HUES48 (cell line): ENCODE results near the gene B4GALT2.

Source experiments
- H3K27ac ChIP-seq: one replicate; pipeline ENCODE4 v1.7.0; 2013; ENCODE audit warnings: low read depth, low read length, inconsistent platforms
- H3K27me3 ChIP-seq: 2 replicates; pipeline ENCODE4 v1.6.1; 2013; ENCODE audit warnings: mild to moderate bottlenecking, low read length; ENCODE audit not compliant: control insufficient read depth, insufficient read depth
- H3K36me3 ChIP-seq: 2 replicates; pipeline ENCODE4 v1.6.1; 2013; ENCODE audit warnings: low read length; ENCODE audit not compliant: control insufficient read depth, insufficient read depth
- H3K4me1 ChIP-seq: 2 replicates; pipeline ENCODE4 v1.6.1; 2013; ENCODE audit warnings: mild to moderate bottlenecking, low read length; ENCODE audit not compliant: control insufficient read depth, insufficient read depth
- H3K4me3 ChIP-seq: 2 replicates; pipeline ENCODE4 v1.5.1; 2013; ENCODE audit warnings: mild to moderate bottlenecking, low read depth, low read length
- H3K9ac ChIP-seq: 2 replicates; pipeline ENCODE4 v1.6.1; 2013; ENCODE audit warnings: mild to moderate bottlenecking, low read depth, low read length, moderate library complexity
- H3K9me3 ChIP-seq: 2 replicates; pipeline ENCODE4 v1.6.1; 2013; ENCODE audit warnings: low read length; ENCODE audit not compliant: control insufficient read depth, insufficient read depth

The B4GALT2 gene

DNA sequence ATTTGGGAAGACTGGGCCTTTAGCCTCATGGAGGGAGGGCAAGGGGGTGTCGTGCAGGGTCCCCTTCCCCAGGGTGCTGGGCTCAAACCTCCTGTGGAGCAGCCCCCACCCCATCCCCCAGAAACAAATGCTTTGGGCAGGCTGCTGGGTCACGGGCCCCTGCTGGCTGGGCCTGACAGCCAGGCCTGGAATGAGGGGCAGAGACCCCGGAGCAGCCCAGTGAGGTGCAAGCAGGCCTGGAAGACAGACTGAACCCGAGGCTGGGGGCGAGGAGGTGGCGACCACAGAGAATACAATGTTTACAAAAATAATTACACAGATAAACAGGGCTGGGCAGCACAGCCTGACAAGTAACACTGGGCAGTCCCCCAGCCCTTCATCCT is 17.7 kb downstream of the B4GALT2 start:
- Histone ChIP-seq H3K9me3 (no peaks in the 10 kb centered on the region), H3K36me3 (peaks cover 24% of the 10 kb centered on the region), H3K27ac (no peak overlapping the region), H3K9ac (no peak overlapping the region), H3K27me3 (peaks cover 3% of the 10 kb centered on the region; the same call in 1 of the 2 replicates), H3K4me1 (0 out of 2 replicates have a peak, but pooled peaks cover 5% of the 10 kb centered on the region), H3K4me3 (no peak overlapping the region)

DNA sequence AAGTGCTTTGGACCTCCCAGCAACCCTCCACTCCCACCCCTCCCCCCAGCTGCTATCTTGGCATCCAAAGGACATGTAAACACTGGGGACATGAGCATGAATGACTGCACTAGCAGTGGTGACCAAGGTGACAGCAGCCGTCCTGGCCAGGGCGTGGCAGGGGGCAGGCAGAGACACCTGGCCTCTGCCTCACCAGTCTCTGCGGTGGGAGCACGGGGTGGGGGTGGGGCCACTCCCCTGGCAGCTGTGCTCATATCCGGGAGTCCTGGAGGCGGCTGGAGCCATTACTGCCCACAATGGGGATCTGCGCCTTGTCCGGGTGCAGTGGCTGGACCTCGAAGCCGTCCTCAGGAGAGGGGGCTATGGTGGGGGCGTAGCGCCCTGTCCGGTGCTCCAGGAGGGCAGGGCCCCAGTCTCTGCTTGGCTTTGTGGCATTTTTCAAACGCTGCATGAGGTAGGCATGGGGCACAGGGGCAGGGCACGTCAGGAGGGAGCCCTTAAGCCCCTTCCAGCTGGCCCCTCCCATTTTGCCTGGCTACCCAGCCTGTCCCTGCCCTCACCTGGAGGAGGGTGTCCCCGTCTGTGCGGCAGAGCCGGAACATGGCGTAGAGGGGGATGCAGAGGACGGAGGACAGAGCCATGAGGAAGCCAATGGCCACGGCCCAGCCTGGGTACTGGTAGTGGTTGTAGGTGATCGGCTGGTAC is 18.4 kb downstream of the B4GALT2 start:
- peaks cover 3% of the 10 kb centered on the region; the same call in 1 of the 2 replicates for H3K27me3 ChIP-seq
- no peak overlapping the region for H3K4me3 ChIP-seq
- H3K9me3 ChIP-seq = no peaks in the 10 kb centered on the region
- H3K27ac ChIP-seq = no peak overlapping the region
- no peak overlapping the region for H3K9ac ChIP-seq
- peaks cover 29% of the 10 kb centered on the region for H3K36me3 ChIP-seq
- H3K4me1 ChIP-seq = 0 out of 2 replicates have a peak, but pooled peaks cover 2% of the 10 kb centered on the region

GRCh38 chr1:43998000-43998378 is 19.0 kb downstream of the B4GALT2 start:
- Histone ChIP-seq H3K9me3 (no peaks in the 10 kb centered on the region), H3K36me3 (peaks cover 30% of the 10 kb centered on the region), H3K4me3 (no peak overlapping the region), H3K27me3 (no peaks in the 10 kb centered on the region), H3K4me1 (no peaks in the 10 kb centered on the region), H3K27ac (no peak overlapping the region), H3K9ac (no peak overlapping the region)

DNA sequence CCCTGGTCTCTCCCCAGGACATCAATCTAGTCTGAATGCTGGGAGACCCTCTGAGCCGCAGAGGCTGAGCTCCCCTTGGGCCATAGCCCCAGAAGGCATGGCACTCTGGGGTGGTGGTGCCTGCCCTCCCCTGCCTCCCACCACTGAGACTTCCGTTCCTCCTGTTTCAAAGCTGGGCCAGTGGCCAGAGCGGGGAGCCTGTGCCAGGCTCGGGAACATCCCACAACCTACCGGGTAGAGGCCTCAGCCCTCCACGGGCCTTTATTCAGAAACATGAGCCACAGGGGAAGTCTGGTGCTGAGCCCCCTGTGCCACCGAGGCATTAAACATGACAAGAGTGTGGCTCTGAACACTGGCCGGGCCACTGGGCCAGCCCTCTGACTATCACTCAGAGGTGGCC is 20.4 kb downstream of the B4GALT2 start:
- Histone ChIP-seq H3K9ac (no peak overlapping the region), H3K27ac (no peak overlapping the region), H3K27me3 (no peaks in the 10 kb centered on the region), H3K4me1 (no peaks in the 10 kb centered on the region), H3K4me3 (no peak overlapping the region), H3K36me3 (peaks cover 30% of the 10 kb centered on the region), H3K9me3 (no peaks in the 10 kb centered on the region)

DNA sequence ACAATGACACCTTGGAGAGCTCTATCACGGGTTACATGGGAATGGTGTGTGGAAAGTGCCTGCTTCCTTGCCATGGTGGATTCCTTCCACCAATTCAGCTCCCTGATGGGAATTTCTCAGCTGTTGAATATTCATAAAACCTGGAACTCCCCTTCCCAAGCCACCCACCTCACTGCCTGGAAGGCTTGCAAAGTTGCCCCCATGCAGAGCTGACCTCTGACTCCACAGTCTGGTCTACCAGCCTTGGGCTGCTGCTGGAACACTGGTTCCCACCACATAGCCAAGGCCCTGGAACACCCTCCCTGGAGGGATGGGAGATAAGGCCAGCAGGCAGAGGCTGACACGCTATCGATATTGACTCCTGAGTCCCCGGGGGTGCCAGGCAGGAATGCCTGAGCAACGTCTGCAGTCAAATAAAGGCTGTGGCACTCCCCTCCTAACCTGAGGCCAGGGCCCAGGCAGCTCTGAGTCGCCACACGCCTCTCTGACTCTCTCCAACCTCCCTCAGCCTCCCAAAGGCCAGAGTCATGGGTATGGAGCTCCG is 21.2 kb downstream of the B4GALT2 start:
- Histone ChIP-seq H3K4me3 (no peak overlapping the region), H3K9ac (no peak overlapping the region), H3K4me1 (no peaks in the 10 kb centered on the region), H3K27me3 (no peaks in the 10 kb centered on the region), H3K36me3 (peaks cover 30% of the 10 kb centered on the region), H3K9me3 (no peaks in the 10 kb centered on the region), H3K27ac (no peak overlapping the region)

DNA sequence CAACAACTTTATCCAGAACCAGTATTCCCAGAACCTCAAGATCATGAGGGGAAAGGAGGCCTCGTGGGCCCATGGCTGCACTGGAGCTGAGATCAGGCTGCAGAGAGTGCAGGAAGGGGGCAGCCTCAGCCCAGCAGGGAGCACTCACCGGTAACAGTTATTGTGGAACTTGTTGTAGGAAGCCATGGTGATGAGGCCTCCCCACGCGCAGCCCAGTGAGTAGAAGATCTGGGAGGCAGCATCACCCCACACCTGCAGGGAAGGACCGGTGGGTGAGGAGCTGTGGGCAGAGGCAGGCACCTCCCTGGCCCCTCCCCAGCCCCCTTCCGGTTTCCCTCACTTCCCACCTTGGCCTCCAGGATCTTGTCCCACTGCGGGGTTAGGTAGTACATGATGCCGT is 23.2 kb downstream of the B4GALT2 start:
- H3K9ac ChIP-seq = no peak overlapping the region

GRCh38 chr1:44002606-44003157 is 23.7 kb downstream of the B4GALT2 start:
- Histone ChIP-seq H3K27me3 (no peaks in the 10 kb centered on the region), H3K4me3 (no peak overlapping the region)

More for the DNA sequence above, 23.2 kb downstream of the B4GALT2 start:
- no peaks in the 10 kb centered on the region for H3K4me1 ChIP-seq
- no peaks in the 10 kb centered on the region for H3K9me3 ChIP-seq
- H3K4me3 ChIP-seq = no peak overlapping the region
- H3K36me3 ChIP-seq = peaks cover 33% of the 10 kb centered on the region
- H3K27ac ChIP-seq = no peak overlapping the region
- H3K27me3 ChIP-seq = no peaks in the 10 kb centered on the region

DNA sequence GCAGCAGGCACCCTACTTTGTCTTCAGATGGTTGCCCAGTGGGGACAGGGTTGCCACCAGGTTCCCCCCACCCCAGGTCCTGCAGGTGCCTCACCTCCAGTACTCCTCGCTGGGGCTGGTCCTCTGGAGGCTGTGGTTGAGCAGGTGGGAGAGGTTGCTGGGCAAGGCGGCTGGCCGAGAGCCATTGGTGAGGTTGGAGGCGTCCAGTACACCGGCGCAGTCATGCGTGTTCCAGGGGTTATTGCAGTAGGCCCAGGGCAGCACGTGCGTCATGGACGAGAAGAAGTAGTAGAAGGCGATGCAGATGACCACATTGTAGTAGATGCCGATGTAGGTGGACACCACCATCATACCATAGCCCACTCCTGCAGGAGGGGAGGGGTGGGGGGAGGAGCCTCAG is 29.2 kb downstream of the B4GALT2 start:
- Histone ChIP-seq H3K9ac (no peak overlapping the region), H3K4me3 (no peak overlapping the region), H3K4me1 (no peaks in the 10 kb centered on the region), H3K27ac (no peak overlapping the region), H3K36me3 (peaks cover 18% of the 10 kb centered on the region), H3K9me3 (no peaks in the 10 kb centered on the region), H3K27me3 (no peaks in the 10 kb centered on the region)

More at GRCh38 chr1:44002606-44003157, 23.7 kb downstream of the B4GALT2 start:
- H3K9ac ChIP-seq = no peak overlapping the region
- H3K36me3 ChIP-seq = peaks cover 33% of the 10 kb centered on the region
- H3K27ac ChIP-seq = no peak overlapping the region
- no peaks in the 10 kb centered on the region for H3K9me3 ChIP-seq
- H3K4me1 ChIP-seq = no peaks in the 10 kb centered on the region

GRCh38 chr1:44010935-44011471 is 32.0 kb downstream of the B4GALT2 start:
- Histone ChIP-seq H3K4me3 (no peak overlapping the region), H3K36me3 (peaks cover 18% of the 10 kb centered on the region), H3K9me3 (no peaks in the 10 kb centered on the region), H3K27me3 (no peaks in the 10 kb centered on the region), H3K4me1 (no peaks in the 10 kb centered on the region), H3K9ac (no peak overlapping the region), H3K27ac (no peak overlapping the region)

DNA sequence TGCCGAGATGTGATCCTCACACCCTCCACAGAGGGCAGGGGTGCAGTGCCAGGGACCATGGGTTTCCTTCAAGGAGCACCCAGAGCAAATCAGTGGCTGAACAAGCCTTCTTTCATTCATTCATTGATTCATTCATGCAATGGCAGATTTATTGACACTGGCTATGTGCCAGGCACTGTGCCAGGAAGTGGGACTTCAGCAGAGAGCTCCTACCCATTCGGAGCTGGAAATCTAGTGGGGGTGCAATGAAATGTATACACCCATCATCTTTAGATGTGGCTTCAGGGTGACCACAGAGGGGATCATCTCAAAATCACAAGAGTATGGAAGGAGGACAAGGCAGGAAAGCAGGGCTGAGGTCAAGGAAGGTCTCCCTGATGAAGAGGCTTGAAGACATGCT is 33.4 kb downstream of the B4GALT2 start:
- no peak overlapping the region for H3K9ac ChIP-seq
- no peaks in the 10 kb centered on the region for H3K4me1 ChIP-seq
- peaks cover 12% of the 10 kb centered on the region for H3K36me3 ChIP-seq
- no peak overlapping the region for H3K4me3 ChIP-seq
- H3K27ac ChIP-seq = no peak overlapping the region
- H3K9me3 ChIP-seq = no peaks in the 10 kb centered on the region
- no peaks in the 10 kb centered on the region for H3K27me3 ChIP-seq

GRCh38 chr1:44012941-44013609 is 34.1 kb downstream of the B4GALT2 start:
- no peak overlapping the region for H3K4me3 ChIP-seq
- H3K9me3 ChIP-seq = no peaks in the 10 kb centered on the region
- no peak overlapping the region for H3K27ac ChIP-seq
- peaks cover 11% of the 10 kb centered on the region for H3K36me3 ChIP-seq
- no peaks in the 10 kb centered on the region for H3K27me3 ChIP-seq
- no peak overlapping the region for H3K9ac ChIP-seq
- no peaks in the 10 kb centered on the region for H3K4me1 ChIP-seq
